ENCODE results near the gene RAB11FIP4.

GRCh38 chr17:31392002-31392855 lies 754 bp downstream of the RAB11FIP4 start:
- TF ChIP-seq, protein P1, sequence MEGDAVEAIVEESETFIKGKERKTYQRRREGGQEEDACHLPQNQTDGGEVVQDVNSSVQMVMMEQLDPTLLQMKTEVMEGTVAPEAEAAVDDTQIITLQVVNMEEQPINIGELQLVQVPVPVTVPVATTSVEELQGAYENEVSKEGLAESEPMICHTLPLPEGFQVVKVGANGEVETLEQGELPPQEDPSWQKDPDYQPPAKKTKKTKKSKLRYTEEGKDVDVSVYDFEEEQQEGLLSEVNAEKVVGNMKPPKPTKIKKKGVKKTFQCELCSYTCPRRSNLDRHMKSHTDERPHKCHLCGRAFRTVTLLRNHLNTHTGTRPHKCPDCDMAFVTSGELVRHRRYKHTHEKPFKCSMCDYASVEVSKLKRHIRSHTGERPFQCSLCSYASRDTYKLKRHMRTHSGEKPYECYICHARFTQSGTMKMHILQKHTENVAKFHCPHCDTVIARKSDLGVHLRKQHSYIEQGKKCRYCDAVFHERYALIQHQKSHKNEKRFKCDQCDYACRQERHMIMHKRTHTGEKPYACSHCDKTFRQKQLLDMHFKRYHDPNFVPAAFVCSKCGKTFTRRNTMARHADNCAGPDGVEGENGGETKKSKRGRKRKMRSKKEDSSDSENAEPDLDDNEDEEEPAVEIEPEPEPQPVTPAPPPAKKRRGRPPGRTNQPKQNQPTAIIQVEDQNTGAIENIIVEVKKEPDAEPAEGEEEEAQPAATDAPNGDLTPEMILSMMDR (IDR thresholded peaks at IDR 0.05; ENCODE audit: insufficient read depth, low read length), result no peak
- no peak for TF ChIP-seq POLR2AphosphoS5 (IDR thresholded peaks at IDR 0.05; ENCODE audit: low read depth)
- no peak for TF ChIP-seq SPI1 (IDR thresholded peaks at IDR 0.05; ENCODE audit: borderline replicate concordance, low read depth)
